HG02840 (cell line): ENCODE data around the gene GOPC.
"Not testable (repeated sequence)": the region's sequence is repeated elsewhere in the genome, so short reads cannot be mapped to it uniquely, and the experiment has no call there.

Experiments used
- ATAC-seq: cut with Tn5 transposase; IDR thresholded peaks from one replicate; pipeline ENCODE4 v1.9.1; 2021; ENCODE audit warnings: mild to moderate bottlenecking, moderate library complexity, moderate number of reproducible peaks; ENCODE audit not compliant: unreplicated experiment, low FRiP score

GOPC gene

GRCh38 chr6:117520603-117521395 is 81.5 kb downstream of the GOPC start:
- ATAC-seq, result no peak

DNA sequence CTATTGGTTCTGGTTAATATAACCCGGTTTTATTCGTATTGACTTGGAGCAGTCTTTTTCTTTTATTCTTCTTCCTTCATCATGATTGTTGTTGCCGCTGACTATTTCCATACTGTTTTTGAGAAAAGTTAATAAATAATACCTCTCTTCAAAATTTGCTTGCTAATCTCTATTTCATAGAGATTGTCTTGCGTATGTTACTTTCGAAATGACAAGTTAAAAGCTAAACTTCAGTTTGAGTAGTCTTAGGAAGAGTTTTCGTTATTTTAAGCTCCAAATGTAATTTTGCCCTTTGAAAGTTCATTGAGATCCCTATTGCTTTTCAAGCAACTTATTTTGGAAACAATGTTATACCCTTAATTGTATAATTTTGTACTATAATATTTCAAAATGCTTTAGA is 83.4 kb downstream of the GOPC start:
- no peak for ATAC-seq

DNA sequence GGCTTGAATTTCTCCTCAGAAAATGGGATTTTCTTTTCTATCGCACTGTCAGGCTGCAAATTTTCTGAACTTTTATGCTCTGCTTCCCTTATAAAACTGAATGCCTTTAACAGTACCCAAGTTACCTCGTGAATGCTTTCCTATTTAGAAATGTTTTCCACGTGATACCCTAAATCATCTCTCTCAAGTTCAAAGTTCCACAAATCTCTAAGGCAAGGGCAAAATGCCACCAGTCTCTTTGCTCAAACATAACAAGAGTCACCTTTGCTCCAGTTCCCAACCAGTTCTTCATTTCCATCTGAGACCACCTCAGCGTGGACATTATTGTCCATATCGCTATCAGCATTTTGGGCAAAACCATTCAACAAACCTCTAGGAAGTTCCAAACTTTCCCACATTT is 84.3 kb downstream of the GOPC start:
- not testable (repeated sequence) for ATAC-seq

DNA sequence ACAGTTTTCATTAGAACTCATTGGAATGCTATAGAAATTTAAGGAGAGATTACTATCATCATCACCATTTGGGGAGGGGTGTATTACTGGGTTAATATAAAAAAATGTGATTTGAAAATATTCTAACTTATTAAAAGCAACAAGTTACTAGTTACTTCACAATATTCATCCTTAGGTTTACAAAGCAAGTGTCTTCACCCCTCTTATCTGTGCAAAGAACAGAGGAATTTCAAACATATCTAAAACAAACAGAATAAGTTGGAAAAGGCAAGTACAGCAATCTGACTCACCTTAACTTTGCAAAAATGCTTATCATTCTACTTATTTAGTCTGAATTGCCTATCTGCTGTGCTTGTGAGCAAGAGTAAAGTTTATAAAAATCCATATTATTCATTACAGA is 87.0 kb downstream of the GOPC start:
- no peak for ATAC-seq

- ATAC-seq, result no peak
These were observed 87.7 kb downstream of the GOPC start for GRCh38 chr6:117514655-117515054.

DNA sequence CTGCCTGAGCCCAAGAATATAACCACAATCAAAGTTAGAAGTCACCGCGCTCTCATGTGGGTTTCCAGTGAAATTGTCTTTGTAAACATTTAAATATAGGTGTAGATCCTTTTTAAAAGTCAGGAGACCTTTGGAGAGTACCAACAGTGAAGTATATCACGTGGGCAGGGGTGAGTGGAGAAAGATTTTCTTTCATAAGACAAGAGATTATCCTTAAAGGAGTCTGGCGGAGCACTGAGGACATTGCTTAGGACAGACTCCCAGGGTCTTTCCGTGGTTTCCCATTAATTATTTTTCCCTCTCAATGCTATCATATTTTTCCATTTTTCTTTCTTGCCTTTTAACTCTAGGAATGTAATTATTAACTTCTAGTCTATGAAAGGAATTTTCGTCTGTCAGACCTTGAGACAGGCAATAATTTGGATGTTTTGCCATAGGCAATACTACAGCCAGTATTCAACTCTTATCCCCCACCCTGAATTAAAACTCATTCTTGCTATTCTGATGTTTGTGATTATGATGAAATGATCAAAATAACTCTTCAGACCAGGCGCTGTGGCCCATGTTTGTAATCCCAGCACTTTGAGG is 88.4 kb downstream of the GOPC start:
- no peak for ATAC-seq

DNA sequence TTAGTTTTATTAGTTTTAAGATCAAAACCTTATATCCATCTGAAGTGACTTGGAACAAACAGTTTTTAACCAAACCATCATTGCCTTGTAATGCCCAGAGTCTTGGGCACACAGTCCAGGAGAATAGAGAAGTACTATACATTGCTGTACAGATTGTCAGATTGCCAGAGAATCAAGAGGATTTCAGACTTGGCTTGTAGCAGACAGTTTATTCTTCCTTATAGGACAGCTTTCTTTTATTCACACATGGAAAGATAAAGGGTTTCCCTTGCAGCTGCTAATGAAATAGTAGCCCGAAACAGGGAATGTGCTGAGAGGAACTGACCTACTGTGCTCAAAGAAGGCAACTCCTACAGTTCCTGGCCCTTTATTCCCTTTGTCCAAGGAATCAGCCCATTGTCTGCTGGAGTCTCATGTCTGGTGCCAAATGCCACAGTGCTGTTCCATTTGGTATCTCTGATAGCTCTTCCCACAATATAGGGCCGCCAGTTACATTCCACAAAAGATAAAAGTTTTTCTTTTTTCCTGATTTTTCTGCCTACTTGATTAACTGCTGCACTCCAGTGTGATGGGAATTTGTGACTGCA is 89.2 kb downstream of the GOPC start:
- no peak for ATAC-seq

GRCh38 chr6:117512056-117512828 is 90.1 kb downstream of the GOPC start:
- no peak for ATAC-seq
